Measurements from ENCODE around the gene HMX1. TPM values are rescaled to one million over a fixed set of nuclear protein-coding genes. Genes with fewer than 3 reads are reported as not detected.

The HMX1 gene
- total RNA-seq, 1 donor from 2014 or later: not detected

- no peak overlapping the region for H3K4me3 ChIP-seq (ENCODE audit: low read depth, low read length)
- TF ChIP-seq CTCF (conservative IDR thresholded peaks at IDR 0.05; ENCODE audit: low read depth, low read length): no peak
- no peak for DNase-seq (ENCODE audit: low read depth)
These were observed 40.9 kb upstream of the HMX1 start for GRCh38 chr4:8912506-8912905.

- no peak for TF ChIP-seq CTCF (conservative IDR thresholded peaks at IDR 0.05; ENCODE audit: low read depth, low read length)
- DNase-seq (ENCODE audit: low read depth): no peak
- no peak overlapping the region for H3K4me3 ChIP-seq (ENCODE audit: low read depth, low read length)
These were observed 40.4 kb upstream of the HMX1 start for GRCh38 chr4:8912089-8912455.

- TF ChIP-seq CTCF (conservative IDR thresholded peaks at IDR 0.05; ENCODE audit: low read depth, low read length): no peak
- DNase-seq (ENCODE audit: low read depth): no peak
- H3K4me3 ChIP-seq (ENCODE audit: low read depth, low read length): no peak overlapping the region
These were observed 39.9 kb upstream of the HMX1 start for GRCh38 chr4:8911316-8912088.

GRCh38 chr4:8910822-8911315 lies 39.2 kb upstream of the HMX1 start:
- no peak for DNase-seq (ENCODE audit: low read depth)
- no peak for TF ChIP-seq CTCF (conservative IDR thresholded peaks at IDR 0.05; ENCODE audit: low read depth, low read length)
- H3K4me3 ChIP-seq (ENCODE audit: low read depth, low read length): no peak overlapping the region

GRCh38 chr4:8910100-8910821 lies 38.6 kb upstream of the HMX1 start:
- no peak for DNase-seq (ENCODE audit: low read depth)
- no peak for TF ChIP-seq CTCF (conservative IDR thresholded peaks at IDR 0.05; ENCODE audit: low read depth, low read length)
- H3K4me3 ChIP-seq (ENCODE audit: low read depth, low read length): no peak overlapping the region

- H3K4me3 ChIP-seq (ENCODE audit: low read depth, low read length): no peak overlapping the region
- no peak for DNase-seq (ENCODE audit: low read depth)
- no peak for TF ChIP-seq CTCF (conservative IDR thresholded peaks at IDR 0.05; ENCODE audit: low read depth, low read length)
These were observed 37.9 kb upstream of the HMX1 start for GRCh38 chr4:8909548-8909947.

All from epithelial cell of proximal tubule (primary cell).